Hepatocyte (in vitro differentiated cells): ENCODE measurements around the gene C2CD4C.

Experiments
- CTCF ChIP-seq: fragments of 200-600 bp; sonication (generic); IDR thresholded peaks from 2 replicates; pipeline ENCODE4 v1.5.1; 2016; ENCODE audit warnings: antibody characterized with exemption, mild to moderate bottlenecking; ENCODE audit not compliant: poor library complexity
- EZH2 ChIP-seq: fragments of 200-600 bp; sonication (generic); IDR thresholded peaks from 2 replicates; pipeline ENCODE4 v1.6.1; 2016; ENCODE audit warnings: antibody characterized with exemption, mild to moderate bottlenecking, borderline replicate concordance
- EZH2phosphoT487 ChIP-seq: fragments of 200-600 bp; sonication (generic); IDR thresholded peaks from one replicate; pipeline ENCODE4 v1.6.1; 2018; ENCODE audit warnings: antibody characterized with exemption, mild to moderate bottlenecking, low read depth, moderate library complexity; ENCODE audit not compliant: unreplicated experiment, severe bottlenecking

GRCh38 chr19:419721-420515 is 11.0 kb upstream of the C2CD4C start:
- TF ChIP-seq EZH2 (no peak), EZH2phosphoT487 (no peak), CTCF (no peak)
